GM13977 (cell line): ENCODE data around the gene ANO10.
"Not testable (repeated sequence)": the region's sequence is repeated elsewhere in the genome, so short reads cannot be mapped to it uniquely, and the experiment has no call there.

Experiments
- DNase-seq: peaks from one replicate; pipeline ENCODE4 v3.0.0; 2012; ENCODE audit warnings: low spot score
- in situ Hi-C: fragments of 300-500 bp; cut with MboI; formaldehyde crosslinking; loops from one replicate; pipeline ENCODE4 v1.12.0; 2022; ENCODE audit warnings: low sequenced_read_pairs, low pct_unique_long_range_greater_than_20kb, mixed read lengths, inconsistent platforms; ENCODE audit not compliant: unreplicated experiment
- TF ChIP-seq, protein P1 (sequence below): IDR thresholded peaks from 2 replicates; pipeline ENCODE4 v1.5.1; 2012; ENCODE audit warnings: mild to moderate bottlenecking, control low read depth; ENCODE audit not compliant: insufficient read depth; ENCODE audit errors: extremely low read depth, missing control alignments

ANO10 gene

DNA sequence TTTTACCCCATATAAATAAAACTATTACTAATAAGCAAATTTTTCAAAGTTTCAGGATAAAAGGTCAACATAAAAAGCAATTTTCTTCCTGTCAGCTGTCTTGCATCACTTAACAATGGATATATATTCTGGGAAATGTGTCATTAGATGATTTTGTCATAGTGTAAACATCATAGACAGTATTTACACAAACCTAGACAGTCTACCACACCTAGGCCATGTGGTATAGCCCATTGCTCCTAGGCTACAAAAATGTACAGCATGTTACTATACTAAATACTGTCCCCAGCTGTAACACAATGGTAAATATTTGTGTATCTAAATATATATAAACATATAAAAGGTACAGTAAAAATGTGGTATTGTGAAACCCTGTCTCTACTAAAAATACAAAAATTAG lies 156.7 kb downstream of the ANO10 start:
- in situ Hi-C loops, result no loop called here
- TF ChIP-seq, protein P1, sequence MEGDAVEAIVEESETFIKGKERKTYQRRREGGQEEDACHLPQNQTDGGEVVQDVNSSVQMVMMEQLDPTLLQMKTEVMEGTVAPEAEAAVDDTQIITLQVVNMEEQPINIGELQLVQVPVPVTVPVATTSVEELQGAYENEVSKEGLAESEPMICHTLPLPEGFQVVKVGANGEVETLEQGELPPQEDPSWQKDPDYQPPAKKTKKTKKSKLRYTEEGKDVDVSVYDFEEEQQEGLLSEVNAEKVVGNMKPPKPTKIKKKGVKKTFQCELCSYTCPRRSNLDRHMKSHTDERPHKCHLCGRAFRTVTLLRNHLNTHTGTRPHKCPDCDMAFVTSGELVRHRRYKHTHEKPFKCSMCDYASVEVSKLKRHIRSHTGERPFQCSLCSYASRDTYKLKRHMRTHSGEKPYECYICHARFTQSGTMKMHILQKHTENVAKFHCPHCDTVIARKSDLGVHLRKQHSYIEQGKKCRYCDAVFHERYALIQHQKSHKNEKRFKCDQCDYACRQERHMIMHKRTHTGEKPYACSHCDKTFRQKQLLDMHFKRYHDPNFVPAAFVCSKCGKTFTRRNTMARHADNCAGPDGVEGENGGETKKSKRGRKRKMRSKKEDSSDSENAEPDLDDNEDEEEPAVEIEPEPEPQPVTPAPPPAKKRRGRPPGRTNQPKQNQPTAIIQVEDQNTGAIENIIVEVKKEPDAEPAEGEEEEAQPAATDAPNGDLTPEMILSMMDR, result no peak

DNA sequence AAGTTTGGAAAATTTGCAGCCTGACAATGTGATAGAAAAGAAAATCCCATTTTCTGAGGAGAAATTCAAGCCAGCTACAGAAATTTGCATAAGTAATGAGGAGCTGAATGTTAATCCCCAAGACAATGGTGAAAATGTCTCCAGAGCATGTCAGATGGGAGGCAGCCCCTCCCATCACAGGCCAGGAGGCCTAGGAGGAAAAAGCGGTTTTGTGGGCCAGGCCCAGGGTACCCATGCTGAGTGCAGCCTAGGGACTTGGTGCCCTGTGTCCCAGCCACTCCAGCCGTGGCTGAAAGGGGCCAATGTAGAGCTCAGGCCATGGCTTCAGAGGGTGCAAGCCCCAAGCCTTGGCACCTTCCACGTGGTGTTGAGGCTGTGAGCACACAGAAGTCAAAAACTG lies 159.2 kb downstream of the ANO10 start:
- DNase-seq, in situ Hi-C loops: not testable (repeated sequence)

More for the DNA sequence above, 156.7 kb downstream of the ANO10 start:
- no peak for DNase-seq

DNA sequence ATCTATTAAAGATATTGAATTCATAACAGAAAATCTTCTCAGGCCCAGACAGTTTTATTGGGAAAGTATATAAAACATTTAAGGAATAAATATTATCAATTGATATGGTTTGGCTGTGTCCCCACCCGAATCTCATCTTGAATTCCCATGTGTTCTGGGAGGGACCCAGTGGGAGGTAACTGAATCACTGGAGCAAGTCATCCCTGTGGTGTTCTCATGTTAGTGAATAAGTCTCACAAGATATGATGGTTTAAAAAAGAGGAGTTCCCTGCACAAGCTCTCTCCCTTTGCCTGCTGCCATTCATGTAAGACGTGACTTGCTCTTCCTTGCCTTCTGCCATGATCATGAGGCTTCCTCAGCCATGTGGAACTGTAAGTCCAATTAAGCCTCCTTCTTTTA lies 160.5 kb downstream of the ANO10 start:
- DNase-seq, result no peak
- in situ Hi-C loops, result no loop called here
- TF ChIP-seq, protein P1, result no peak

DNA sequence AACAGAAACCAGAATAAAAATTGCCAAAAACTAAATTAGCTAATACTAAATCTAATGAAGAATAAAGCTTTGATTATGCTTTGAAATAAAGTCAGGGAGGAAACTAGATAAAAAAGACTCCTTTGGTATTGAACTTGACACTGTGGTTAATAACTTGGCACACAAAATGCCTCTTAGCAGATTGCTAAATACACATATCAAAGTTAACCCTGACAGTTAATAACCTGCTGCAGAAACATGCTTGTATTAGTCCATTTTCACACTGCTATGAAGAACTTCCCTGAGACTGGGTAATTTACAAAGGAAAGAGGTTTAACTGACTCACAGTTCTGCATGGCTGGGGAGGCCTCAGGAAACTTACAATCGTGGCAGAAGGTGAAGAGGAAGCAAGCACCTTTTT lies 164.8 kb downstream of the ANO10 start:
- DNase-seq, in situ Hi-C loops: not testable (repeated sequence)

DNA sequence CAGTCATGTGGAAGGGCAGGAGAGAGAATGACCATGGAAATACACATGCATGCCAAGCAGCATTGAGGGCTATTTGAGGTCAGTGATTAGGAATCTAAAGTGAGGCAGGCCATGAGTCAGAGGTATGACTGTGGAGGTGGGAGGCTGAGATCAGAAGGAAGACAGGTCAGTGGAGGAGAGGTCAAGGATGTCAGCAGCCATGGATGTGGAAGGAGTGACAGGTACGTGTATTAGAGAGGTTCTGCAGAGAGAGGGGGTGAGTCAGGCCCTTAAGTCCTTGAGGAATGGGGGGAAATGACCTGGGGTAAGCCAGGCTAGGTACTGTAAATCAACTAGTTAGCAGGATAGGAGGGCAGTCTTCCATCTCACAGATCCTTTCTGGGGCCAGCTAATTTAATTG lies 166.6 kb downstream of the ANO10 start:
- no peak for DNase-seq
- in situ Hi-C loops, result no loop called here
- TF ChIP-seq, protein P1, result no peak

DNA sequence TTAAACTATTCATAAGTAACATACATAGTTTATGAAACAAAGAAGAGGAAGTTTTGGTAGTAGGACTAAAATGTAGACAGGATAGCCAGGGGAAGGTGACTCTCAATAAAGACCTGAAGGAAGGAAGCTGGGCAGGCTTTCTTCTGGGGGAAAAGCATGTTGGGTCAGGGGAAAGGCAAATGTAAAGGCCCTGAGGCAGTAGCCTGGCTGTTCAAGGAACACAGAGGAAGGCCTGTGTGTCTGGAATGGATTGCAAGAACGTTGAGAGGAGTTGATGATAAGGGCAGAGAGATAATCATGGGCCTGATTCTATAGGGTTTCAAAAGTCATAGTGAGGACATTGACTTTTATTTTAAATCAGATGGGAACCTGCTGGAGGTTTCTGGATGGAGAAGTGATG lies 167.8 kb downstream of the ANO10 start:
- no peak for DNase-seq
- TF ChIP-seq, protein P1, result no peak
- in situ Hi-C loops, result no loop called here

DNA sequence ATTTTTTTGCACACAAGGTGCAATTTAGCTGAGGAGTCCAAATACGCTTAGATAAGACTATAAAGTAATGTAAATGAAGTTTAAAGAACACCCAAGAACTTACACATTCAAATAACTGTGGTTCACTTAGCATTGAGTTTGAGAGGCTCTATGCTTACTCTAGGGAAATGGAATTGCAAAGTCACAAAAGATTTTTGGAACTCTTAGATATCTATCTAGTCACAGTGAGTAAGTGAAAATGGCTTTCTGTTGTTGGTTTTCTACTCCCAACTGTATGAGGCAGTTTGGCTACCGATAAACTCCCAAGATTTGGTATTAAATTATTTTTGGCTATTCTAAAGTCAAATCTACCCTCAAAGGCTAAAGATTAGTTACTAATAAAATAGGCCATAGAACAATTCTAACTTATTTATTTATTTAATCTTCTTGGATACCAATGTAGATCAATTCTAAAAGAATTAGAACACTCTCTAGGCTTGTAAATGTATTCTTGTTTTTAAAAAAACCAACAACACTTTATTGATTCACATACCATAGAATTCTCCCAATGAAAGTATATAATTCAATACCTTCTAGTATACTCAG lies 170.0 kb downstream of the ANO10 start:
- no peak for DNase-seq
- TF ChIP-seq, protein P1, result no peak
- in situ Hi-C loops, result no loop called here

DNA sequence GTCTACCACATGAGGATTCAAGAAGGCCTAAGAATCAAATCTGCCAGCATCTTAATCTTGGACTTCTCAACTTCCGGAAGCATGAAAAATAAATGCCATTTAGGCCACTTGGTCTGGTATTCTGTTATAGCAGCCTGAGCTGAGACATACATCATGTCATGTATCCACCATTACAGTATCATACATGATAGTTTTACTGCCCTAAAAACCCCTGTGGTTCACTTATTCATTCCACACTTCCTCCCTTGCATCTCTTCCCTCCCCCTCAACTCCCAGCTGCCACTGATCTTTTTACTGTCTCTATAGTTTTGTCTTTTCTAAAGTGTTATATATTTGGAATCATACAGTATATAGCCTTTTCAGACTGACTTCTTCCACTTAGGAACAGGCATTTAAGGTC lies 173.7 kb downstream of the ANO10 start:
- no peak for DNase-seq
- TF ChIP-seq, protein P1, result no peak
- in situ Hi-C loops, result no loop called here
